BLaER1 treated with 17β-estradiol and CSF1 and Interleukin-3, amounts not matched to agents 10 nM and 100 nM (cell line): ENCODE results near the gene ALX3.
"Not testable (repeated sequence)": the region's sequence is repeated elsewhere in the genome, so short reads cannot be mapped to it uniquely, and the experiment has no call there.

Source experiments
- H3K27ac ChIP-seq, 11 experiments: shearing (Covaris generic); formaldehyde crosslinking; 2 replicates each; pipeline ENCODE4 v1.8.1; 2022
- H3K27me3 ChIP-seq, 11 experiments: shearing (Covaris generic); formaldehyde crosslinking; 2 replicates each; pipeline ENCODE4 v1.8.1; 2022
- H3K36me3 ChIP-seq, 11 experiments: shearing (Covaris generic); formaldehyde crosslinking; 2 replicates each; pipeline ENCODE4 v1.8.1; 2022
- H3K4me1 ChIP-seq, 10 experiments: shearing (Covaris generic); formaldehyde crosslinking; 2 replicates each; pipeline ENCODE4 v1.8.1; 2022
- H3K4me2 ChIP-seq, 11 experiments: shearing (Covaris generic); formaldehyde crosslinking; 2 replicates each; pipeline ENCODE4 v1.8.1; 2022
- H3K4me3 ChIP-seq, 10 experiments: shearing (Covaris generic); formaldehyde crosslinking; 2 replicates each; pipeline ENCODE4 v1.8.1; 2022
- H3K9ac ChIP-seq, 11 experiments: shearing (Covaris generic); formaldehyde crosslinking; 2 replicates each; pipeline ENCODE4 v1.8.1; 2022
- H3K9me3 ChIP-seq, 11 experiments: shearing (Covaris generic); formaldehyde crosslinking; replicated peaks in 1 of 11; 2 replicates each; pipeline ENCODE4 v1.8.1; 2022
- H4K20me1 ChIP-seq, 11 experiments: shearing (Covaris generic); formaldehyde crosslinking; 2 replicates each; pipeline ENCODE4 v1.8.1; 2022
- Cebpa-rat ChIP-seq, 11 experiments: shearing (Covaris generic); IDR thresholded peaks; 2 replicates each; pipeline ENCODE4 v1.8.1; 2022

The ALX3 gene

DNA sequence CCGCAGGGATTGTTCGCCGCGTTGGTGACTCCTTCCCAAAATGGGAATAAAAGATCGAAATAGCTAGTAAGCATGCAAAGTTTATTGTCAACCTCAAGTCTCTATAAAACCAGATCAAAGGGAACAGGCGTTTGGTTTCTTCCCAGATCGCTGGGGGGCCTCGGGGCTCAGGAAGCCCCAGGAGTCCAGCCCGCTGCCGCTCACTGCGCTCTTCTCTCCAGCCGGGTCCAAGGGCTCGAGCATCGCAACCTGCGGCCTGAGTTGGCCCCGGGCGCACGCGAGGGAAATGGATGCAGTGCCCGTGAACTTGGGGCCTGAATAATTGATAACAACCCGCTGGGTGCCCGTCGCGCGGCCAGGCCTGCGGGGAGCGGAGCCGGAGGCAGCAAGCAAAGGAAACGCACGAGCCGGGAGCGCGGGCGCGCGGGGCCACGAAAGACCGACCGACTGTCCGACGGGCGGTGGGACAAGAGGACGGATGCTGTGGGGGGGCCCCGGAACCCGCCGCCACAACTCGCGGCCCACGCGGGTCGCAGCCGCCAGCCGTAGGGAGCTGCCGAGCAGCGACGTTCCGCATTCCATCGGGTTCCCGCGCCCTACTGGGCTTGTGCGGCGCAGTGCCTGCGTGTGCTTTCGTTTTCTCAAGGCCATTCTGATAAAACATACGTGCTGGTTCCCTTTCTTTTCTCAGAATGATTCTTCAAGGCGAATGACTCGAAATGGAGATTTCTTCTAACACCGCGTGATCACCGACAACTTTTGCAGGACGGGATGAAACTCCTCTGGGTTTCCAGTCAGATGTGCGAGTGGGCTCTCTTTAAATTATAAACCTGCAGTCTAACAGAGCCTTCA, 14.0 kb upstream of the ALX3 start:
- Histone ChIP-seq H3K27ac (peak overlapping the region in 4 of 11 experiments; percentile 11 to 46 (median 32); a peak in 6 of 22 replicates), H3K27me3 (peaks cover 69 to 79% (median 73%) of the 10 kb centered on the region in 11 experiments)

DNA sequence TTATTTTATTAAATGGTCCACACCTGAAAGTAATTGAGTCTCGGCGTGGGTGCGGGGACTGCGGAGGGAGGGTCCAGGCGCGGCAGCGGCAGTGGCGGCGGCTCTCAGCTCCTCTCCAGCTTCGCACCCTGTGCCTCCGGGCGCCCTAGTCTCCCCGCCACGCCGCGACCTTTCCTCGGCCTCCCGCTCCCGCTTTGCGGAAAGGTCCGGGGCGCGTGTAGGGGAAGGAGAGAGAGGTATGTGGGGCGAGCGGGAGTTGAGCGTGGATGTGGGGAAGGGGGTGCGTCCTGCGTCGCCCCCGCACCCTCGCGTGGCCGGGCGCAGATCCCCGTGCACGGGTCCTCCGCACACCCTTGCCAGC, 13.4 kb upstream of the ALX3 start:
- Histone ChIP-seq H3K27me3 (peaks cover 69 to 79% (median 73%) of the 10 kb centered on the region in 11 experiments), H4K20me1 (peaks cover 0 to 26% (median 9%) of the 10 kb centered on the region in 11 experiments; a peak in 13 of 22 replicates), H3K4me1 (peaks cover 20 to 33% (median 27%) of the 10 kb centered on the region in 10 experiments), H3K27ac (peak overlapping the region in 2 of 11 experiments; percentile 19 to 23; a peak in 3 of 22 replicates), H3K9ac (peak overlapping the region; percentile 32 to 69 (median 55); a peak in 15 of 22 replicates), H3K4me2 (peak overlapping the region; percentile 89 to 99 (median 97)), H3K36me3 (no peaks in the 10 kb centered on the region), H3K4me3 (peak overlapping the region; percentile 51 to 71 (median 60)), H3K9me3 (no peaks in the 10 kb centered on the region)
- TF ChIP-seq Cebpa-rat (IDR thresholded peaks at IDR 0.05), result no peak

More for the DNA sequence above, 14.0 kb upstream of the ALX3 start:
- no peaks in the 10 kb centered on the region for H3K9me3 ChIP-seq
- no peak for TF ChIP-seq Cebpa-rat (IDR thresholded peaks at IDR 0.05)
- peak overlapping the region; percentile 51 to 71 (median 60) for H3K4me3 ChIP-seq
- H4K20me1 ChIP-seq, result peaks cover 0 to 26% (median 9%) of the 10 kb centered on the region in 11 experiments; a peak in 13 of 22 replicates
- no peaks in the 10 kb centered on the region for H3K36me3 ChIP-seq
- peaks cover 26 to 39% (median 33%) of the 10 kb centered on the region in 10 experiments for H3K4me1 ChIP-seq
- peak overlapping the region; percentile 32 to 69 (median 55); a peak in 20 of 22 replicates for H3K9ac ChIP-seq
- H3K4me2 ChIP-seq, result peak overlapping the region; percentile 89 to 99 (median 97)

DNA sequence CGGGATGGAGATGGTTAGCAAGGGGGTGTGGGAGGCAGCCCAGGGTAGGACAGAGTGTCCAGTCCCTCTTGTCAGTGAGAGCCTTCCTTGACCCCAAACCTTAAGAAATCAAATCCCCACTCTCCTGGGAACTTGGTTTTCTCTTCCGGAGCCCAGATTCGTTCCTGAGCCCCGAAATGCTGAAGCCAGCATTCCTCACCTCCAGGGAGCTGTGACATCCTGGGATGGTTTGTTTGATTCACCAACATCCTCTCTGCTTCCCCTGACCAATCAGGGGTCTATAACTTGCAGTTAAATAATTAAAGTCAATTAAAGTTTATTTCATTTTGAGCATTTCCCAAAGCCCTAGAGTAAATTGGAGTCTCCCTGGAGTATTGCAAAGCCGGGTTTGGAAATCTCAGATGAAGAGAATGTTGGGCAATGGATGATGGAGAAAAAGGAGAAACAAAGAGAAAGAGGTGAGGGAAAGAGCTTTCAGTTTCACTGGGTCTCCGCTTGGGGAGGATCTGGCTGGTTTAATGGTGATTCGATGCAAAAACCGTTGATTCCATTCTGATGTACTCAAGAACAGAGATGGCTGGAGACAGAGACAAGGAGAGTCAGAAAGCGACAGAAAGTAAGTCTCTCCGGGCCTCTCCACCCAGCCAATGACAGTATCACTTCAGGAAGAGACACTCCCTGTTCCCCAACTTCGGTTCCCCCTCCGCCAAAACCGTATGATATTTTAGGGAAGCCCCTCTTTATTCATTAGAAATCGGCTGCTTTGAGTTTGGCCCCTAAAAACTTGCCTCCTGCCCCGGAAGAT, 12.8 kb upstream of the ALX3 start:
- no peaks in the 10 kb centered on the region for H3K36me3 ChIP-seq
- peaks cover 15 to 27% (median 22%) of the 10 kb centered on the region in 10 experiments for H3K4me1 ChIP-seq
- H3K4me2 ChIP-seq, result peak overlapping the region; percentile 89 to 99 (median 97)
- no peaks in the 10 kb centered on the region for H3K9me3 ChIP-seq
- H3K27ac ChIP-seq, result peak overlapping the region in 2 of 11 experiments; percentile 19 to 23; a peak in 2 of 22 replicates
- H3K9ac ChIP-seq, result peak overlapping the region in 9 of 11 experiments; percentile 32 to 69 (median 61); a peak in 10 of 22 replicates
- peak overlapping the region; percentile 51 to 71 (median 60) for H3K4me3 ChIP-seq
- peaks cover 69 to 82% (median 73%) of the 10 kb centered on the region in 11 experiments for H3K27me3 ChIP-seq
- TF ChIP-seq Cebpa-rat (IDR thresholded peaks at IDR 0.05), result peak in 2 of 11 experiments; percentile 18 to 57; a peak in 2 of 22 replicates
- H4K20me1 ChIP-seq, result peaks cover 0 to 26% (median 9%) of the 10 kb centered on the region in 11 experiments; a peak in 13 of 22 replicates

DNA sequence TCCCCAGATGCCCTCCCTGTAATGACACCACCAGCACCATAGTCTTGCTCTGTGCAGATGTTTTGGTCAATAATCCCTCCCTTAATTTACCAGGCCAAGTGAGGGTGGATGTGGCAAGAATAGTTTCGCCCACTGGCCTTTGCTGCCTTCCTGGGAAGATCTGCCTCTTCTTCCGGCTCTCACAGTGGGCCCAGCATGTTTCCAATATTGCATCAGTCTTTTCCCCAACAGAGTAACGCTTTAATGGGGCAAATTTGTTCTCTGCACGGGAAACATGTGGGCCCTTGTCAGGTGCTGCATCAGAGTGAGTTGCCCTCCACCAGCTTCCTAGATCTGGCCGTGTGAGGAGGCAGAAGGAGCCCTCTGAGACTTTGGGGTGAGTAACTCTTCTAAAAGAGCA, 12.0 kb upstream of the ALX3 start:
- H3K9me3 ChIP-seq, result no peaks in the 10 kb centered on the region
- peaks cover 13 to 23% (median 19%) of the 10 kb centered on the region in 10 experiments; a peak in 19 of 20 replicates for H3K4me1 ChIP-seq
- H3K27ac ChIP-seq, result no peak overlapping the region
- H3K9ac ChIP-seq, result no peak overlapping the region
- H3K36me3 ChIP-seq, result no peaks in the 10 kb centered on the region
- H4K20me1 ChIP-seq, result peaks cover 0 to 26% (median 9%) of the 10 kb centered on the region in 11 experiments; a peak in 13 of 22 replicates
- H3K4me2 ChIP-seq, result no peak overlapping the region
- H3K4me3 ChIP-seq, result no peak overlapping the region
- no peak for TF ChIP-seq Cebpa-rat (IDR thresholded peaks at IDR 0.05)
- H3K27me3 ChIP-seq, result peaks cover 69 to 81% (median 71%) of the 10 kb centered on the region in 11 experiments

DNA sequence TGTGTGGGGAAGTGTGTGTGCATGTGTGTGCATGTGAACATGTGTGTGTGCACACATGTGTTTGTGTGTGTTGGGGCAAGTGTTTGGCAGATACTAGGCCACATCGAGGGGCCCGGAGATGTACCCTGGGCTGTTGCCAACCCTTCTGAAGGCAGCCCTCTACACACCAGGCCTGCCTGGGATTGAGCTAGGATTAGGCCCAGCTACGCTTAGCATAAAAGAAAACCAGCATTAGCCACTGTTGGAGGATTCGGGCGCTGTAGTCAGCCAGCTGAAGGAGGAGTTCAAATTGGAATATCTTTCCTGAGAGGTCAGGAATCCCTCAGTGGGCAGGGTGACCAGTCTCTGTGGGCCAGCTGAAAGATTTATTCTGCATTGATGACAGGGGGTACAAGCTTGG, 10.6 kb upstream of the ALX3 start:
- Histone ChIP-seq H3K27ac (no peak overlapping the region), H3K36me3 (no peaks in the 10 kb centered on the region), H3K4me2 (no peak overlapping the region), H4K20me1 (peaks cover 0 to 22% (median 9%) of the 10 kb centered on the region in 11 experiments; a peak in 13 of 22 replicates), H3K27me3 (peaks cover 55 to 70% (median 58%) of the 10 kb centered on the region in 11 experiments), H3K9me3 (no peaks in the 10 kb centered on the region), H3K9ac (no peak overlapping the region), H3K4me1 (peaks cover 13 to 23% (median 19%) of the 10 kb centered on the region in 10 experiments; a peak in 19 of 20 replicates), H3K4me3 (no peak overlapping the region)
- TF ChIP-seq Cebpa-rat (IDR thresholded peaks at IDR 0.05), result no peak

DNA sequence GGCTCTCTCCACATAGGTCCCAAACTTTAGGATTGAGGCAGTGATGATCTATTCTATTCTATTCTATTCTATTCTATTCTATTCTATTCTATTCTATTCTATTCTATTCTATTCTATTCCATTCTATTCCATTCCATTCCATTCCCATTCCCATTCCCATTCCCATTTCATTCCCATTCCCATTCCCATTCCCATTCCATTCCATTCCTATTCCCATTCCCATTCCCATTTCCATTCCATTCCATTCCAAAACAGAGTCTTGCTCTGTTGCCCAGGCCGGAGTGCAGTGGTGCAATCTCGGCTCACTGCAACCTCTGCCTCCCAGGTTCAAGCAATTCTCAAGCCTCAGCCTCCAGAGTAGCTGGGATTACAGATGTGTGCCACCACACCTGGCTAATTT, 9.5 kb upstream of the ALX3 start:
- Histone ChIP-seq H4K20me1 (peaks cover 0 to 18% (median 9%) of the 10 kb centered on the region in 11 experiments; a peak in 13 of 22 replicates), H3K27me3 (peaks cover 44 to 69% (median 48%) of the 10 kb centered on the region in 11 experiments), H3K4me1 (peaks cover 13 to 22% (median 19%) of the 10 kb centered on the region in 10 experiments; a peak in 19 of 20 replicates)
- not testable (repeated sequence) for H3K9me3 ChIP-seq, H3K9ac ChIP-seq, H3K4me2 ChIP-seq, H3K27ac ChIP-seq, H3K4me3 ChIP-seq, H3K36me3 ChIP-seq

DNA sequence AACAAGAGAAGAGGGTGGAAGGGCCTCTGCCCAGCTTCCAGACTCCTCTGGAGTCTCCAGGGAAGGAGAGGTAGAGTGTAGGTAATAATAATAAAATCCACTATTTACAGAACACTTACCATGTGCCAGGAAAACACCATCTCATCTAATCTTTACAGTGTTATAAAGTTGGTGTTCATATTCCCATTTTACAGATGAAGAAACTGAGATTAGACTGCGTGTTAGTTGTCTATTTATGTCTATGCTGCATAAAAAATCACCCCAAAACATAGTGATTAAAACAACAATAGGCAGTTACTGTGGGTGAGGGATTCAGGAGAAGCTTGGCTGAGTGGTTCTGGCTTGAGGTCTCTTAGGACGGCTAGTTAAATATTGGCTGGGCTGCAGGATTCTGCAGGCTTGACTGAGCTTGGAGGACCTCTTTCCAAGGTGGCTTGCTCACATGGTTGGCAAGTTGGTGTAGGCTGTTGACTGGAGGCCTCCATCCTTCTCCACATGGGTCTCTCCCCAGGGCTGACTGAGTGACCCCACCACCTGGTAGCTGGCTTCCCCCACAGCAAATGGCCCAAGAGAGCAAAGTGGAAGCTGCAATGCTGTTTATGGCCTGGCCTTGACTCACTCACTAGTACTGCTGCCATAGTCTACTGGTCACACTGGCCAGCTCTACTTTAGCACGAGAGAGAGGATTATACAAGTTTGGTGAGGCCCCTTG, 6.5 kb upstream of the ALX3 start:
- no peak overlapping the region for H3K9ac ChIP-seq
- no peak for TF ChIP-seq Cebpa-rat (IDR thresholded peaks at IDR 0.05)
- no peak overlapping the region for H3K4me2 ChIP-seq
- H3K4me3 ChIP-seq, result no peak overlapping the region
- no peaks in the 10 kb centered on the region for H3K36me3 ChIP-seq
- H4K20me1 ChIP-seq, result no peaks in the 10 kb centered on the region; a peak in 3 of 22 replicates
- H3K9me3 ChIP-seq, result no peaks in the 10 kb centered on the region
- H3K4me1 ChIP-seq, result peaks cover 0 to 7% (median 0%) of the 10 kb centered on the region in 10 experiments; a peak in 2 of 20 replicates
- H3K27me3 ChIP-seq, result peaks cover 31 to 69% (median 44%) of the 10 kb centered on the region in 11 experiments
- H3K27ac ChIP-seq, result no peak overlapping the region

DNA sequence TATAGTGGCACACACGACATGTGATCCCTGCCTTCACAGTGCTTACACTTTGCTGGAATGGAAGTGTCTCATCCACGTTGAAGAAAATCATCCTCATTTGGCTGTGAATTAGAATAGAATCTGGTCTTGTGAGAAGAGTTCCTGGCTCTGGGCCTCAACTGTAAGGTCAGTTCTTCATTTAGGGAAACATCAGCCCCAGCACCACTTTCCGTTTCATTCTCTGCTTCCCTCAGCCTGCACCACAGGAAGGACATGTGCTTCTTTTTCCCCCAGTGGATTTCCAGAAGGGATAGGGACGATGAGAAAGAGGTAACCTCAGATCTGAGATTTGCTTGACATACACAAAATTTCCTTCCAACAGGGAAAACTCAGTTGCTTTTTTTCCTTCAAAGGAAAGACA, 3.7 kb upstream of the ALX3 start:
- Histone ChIP-seq H3K9me3 (peaks cover 0 to 7% (median 0%) of the 10 kb centered on the region in 11 experiments; a peak in 2 of 22 replicates), H3K27ac (no peak overlapping the region), H3K4me1 (peaks cover 0 to 12% (median 4%) of the 10 kb centered on the region in 10 experiments; a peak in 9 of 20 replicates), H3K36me3 (no peaks in the 10 kb centered on the region), H3K9ac (no peak overlapping the region), H3K4me2 (peak overlapping the region in 3 of 11 experiments; percentile 4 to 15 (median 9); a peak in 2 of 22 replicates), H3K27me3 (peaks cover 44 to 78% (median 58%) of the 10 kb centered on the region in 11 experiments), H3K4me3 (no peak overlapping the region), H4K20me1 (peaks cover 0 to 23% (median 17%) of the 10 kb centered on the region in 11 experiments; a peak in 17 of 22 replicates)
- no peak for TF ChIP-seq Cebpa-rat (IDR thresholded peaks at IDR 0.05)
